ENCODE results near the gene SELENOM.
"Not testable (repeated sequence)": the region's sequence is repeated elsewhere in the genome, so short reads cannot be mapped to it uniquely, and the experiment has no call there.

Gene SELENOM

DNA sequence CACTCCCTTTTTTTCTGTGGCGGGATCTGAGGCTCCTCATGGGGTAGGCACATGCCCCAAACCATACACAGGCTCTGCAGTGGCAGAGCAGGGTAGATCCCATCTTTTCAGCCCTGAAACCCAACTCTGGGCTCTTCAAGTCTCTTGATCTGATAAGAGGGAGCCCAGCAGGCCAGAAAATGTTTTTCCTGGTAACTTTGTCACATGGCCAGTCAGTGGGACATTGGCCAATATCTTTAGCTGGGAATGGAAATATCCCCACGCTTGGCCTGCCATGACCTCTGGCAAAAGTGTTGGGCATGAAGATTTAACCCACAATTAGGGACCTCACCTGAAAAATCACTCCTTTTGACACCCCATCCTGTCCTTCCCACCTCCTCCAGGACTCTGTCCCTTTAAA, 23.5 kb upstream of the SELENOM start:
- no peak for DNase-seq (ENCODE audit: low read depth)

DNA sequence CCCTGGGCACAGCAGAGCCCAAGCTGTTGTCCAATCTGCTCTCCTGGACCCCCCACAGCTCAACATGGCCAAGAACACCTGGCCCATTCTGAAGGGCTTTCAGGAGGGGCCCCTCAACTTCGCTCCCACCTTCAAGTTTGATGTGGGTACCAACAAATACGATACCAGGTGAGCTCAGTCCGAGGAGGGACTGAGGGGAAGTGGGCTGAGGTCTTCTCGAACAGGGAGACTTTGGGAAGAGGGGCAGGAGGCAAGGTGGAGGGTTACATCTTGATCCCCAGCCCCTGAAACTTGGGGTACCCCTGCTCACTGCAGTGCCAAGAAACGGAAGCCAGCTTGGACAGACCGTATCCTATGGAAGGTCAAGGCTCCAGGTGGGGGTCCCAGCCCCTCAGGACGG, 20.8 kb upstream of the SELENOM start:
- DNase-seq (ENCODE audit: low read depth): no peak

DNA sequence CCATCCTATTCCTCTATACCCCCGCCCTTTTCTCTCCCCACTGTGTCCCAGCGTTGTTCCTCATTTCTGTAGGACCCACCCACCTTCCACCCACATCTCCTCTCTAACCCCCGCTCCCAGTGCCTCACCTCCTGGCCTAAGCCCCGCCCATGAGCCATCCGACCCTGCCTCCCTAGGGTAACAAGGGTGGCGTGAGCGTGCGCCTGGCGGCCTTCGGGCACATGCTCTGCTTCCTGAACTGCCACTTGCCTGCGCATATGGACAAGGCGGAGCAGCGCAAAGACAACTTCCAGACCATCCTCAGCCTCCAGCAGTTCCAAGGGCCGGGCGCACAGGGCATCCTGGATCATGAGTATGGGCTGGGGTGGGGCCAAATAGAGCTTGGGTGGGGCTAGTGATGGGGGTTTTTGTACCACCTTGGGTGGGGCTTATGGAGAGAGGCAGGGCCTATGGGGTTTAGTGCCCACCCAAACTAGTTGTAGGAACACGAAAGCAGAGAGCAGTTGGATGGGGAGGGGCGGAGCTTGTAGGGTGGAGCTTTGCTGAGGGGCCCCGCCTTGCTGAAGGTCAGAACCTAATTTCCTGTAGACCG, 19.9 kb upstream of the SELENOM start:
- DNase-seq (ENCODE audit: low read depth): no peak

DNA sequence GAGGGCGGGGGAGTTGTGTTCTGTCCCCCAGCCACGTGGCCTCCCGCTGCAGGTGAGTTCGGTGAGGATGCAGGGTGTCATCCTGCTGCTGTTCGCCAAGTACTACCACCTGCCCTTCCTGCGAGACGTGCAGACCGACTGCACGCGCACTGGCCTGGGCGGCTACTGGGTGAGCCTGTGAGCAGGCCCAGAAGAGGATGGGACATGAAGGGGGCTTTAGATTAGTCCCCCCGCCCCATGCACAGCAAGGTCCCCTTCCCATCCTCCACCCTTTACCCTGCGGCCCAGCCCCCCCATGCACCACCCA, 19.5 kb upstream of the SELENOM start:
- DNase-seq (ENCODE audit: low read depth): no peak

DNA sequence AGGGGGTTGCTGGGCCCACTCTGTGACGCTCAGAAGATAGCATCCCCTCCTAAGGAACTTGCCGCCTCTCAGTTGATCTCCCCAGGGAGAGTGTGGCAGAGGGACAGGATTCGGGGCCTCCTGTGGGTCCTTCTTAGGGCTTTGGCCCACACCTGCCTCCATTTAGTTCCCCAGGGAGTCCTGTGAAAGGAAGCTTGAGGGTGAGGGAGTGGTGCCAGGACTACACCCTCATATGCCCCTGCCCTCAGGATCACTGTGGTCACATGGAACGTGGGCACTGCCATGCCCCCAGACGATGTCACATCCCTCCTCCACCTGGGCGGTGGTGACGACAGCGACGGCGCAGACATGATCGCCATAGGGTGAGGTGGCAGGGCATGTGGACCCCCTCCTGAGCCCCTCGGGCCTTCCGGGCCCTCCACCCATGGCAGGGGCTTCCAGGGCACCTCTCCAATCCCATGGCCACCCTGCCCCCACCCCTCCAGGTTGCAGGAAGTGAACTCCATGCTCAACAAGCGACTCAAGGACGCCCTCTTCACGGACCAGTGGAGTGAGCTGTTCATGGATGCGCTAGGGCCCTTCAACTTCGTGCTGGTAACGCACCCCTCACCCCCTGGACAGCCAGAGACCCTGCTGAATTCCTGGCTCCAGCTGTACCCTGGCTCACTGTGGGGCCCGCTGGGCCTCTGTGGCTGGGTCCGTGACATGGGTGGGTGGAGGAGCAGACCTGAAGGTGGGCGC, 18.9 kb upstream of the SELENOM start:
- no peak for DNase-seq (ENCODE audit: low read depth)

DNA sequence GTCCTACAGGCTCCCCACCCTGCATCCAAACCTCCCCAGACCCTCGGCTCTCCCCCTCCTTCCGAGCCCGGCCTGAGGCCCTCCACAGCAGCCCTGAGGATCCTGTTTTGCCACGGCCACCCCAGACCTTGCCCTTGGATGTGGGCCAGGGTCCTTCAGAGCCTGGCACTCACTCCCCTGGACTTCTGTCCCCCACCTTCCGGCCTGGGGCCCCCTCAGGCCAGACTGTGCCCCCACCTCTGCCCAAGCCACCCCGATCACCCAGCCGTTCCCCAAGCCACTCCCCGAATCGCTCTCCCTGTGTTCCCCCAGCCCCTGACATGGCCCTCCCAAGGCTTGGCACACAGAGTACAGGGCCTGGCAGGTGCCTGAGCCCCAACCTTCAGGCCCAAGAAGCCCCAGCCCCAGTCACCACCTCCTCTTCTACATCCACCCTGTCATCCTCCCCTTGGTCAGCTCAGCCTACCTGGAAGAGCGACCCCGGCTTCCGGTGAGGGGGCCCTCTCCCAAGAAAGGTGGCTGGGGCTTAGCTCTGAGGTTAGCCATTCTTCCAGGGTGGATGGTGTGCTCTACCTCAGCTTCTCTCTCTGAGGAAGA, 18.3 kb upstream of the SELENOM start:
- DNase-seq (ENCODE audit: low read depth): no peak

DNA sequence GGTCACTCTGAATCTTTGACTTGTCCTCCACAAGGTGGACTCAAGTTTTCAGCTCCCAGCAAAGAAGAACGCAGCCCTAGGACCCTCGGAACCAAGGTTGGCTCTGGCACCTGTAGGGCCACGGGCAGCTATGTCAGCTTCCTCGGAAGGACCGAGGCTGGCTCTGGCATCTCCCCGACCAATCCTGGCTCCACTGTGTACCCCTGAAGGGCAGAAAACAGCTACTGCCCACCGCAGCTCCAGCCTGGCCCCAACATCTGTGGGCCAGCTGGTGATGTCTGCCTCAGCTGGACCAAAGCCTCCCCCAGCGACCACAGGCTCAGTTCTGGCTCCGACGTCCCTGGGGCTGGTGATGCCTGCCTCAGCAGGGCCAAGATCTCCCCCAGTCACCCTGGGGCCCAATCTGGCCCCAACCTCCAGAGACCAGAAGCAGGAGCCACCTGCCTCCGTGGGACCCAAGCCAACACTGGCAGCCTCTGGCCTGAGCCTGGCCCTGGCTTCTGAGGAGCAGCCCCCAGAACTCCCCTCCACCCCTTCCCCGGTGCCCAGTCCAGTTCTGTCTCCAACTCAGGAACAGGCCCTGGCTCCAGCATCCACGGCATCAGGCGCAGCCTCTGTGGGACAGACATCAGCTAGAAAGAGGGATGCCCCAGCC, 17.6 kb upstream of the SELENOM start:
- DNase-seq (ENCODE audit: low read depth): no peak

DNA sequence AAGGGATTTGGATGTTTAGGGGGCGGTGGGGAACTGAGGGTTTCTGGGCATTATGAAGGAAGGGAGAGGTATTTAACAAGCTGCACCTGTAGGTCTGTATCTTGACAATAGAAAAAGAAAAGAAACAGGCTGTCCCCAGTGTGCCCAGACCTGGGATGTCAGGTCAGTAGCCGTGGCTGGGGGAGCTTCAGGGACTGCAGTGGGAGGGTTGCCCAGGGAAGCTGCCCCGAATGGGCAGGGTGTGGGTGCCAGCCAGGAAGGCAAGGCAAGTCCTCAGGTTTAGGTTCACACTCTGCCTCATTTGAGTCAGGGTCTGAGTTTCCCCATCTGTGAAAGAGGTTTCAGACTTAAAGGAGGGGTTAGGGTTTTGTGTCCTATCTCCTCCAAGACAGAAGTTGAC, 16.9 kb upstream of the SELENOM start:
- DNase-seq (ENCODE audit: low read depth): no peak

DNA sequence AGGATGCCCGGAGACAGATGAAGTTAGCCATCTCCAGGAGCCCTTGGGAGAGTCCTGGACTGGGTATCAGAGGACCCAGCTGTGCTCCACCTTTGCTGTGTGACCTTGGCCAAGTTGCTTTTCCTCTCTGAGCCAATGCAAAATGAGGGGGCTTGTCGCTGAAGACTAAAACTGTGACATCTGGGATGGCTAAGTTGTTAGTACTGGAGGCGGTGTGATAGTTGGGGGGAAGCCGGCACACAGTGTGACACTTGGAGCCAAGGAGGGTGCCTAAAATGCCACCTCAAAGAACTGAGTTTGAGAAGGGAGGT, 15.9 kb upstream of the SELENOM start:
- DNase-seq (ENCODE audit: low read depth): no peak

DNA sequence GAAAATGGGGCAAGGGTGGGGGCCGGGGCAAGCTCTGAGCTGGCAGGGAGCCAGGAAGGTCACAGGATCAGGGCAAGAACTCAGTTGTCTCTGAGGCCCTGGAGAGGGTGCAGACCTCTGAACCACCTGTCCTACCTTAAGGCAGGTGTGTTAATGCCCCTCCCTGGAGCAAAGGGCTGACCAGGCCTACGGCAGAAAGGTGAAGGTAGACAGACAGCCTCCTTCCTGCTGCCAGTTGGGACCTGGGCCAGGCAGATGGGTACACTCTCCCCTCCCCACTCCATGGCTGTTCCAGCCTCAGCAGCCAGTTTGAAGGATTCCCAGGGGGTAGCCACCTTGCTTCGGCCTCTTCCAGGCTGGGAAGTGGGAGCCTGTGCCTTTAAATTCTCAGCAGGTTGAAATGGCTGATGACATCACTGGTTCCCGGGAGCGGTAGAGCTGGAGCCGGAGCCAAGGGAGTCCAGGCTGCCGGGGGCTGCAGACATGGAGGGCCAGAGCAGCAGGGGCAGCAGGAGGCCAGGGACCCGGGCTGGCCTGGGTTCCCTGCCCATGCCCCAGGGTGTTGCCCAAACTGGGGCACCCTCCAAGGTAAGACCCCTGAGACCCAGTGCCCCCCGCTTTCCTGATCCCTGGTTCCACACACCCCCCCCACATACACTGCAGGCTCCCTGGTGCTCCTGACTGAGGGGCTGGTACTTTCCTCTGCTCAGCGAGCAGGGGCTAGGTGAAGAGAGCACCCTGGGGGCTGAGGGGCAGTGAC, 15.3 kb upstream of the SELENOM start, which contains the start of gene INPP5J:
INPP5J (plus strand) TSS at position 435 of the 760 bp plus-strand sequence; CDS start at position 484, 49 bp downstream.
- no peak for DNase-seq (ENCODE audit: low read depth)

DNA sequence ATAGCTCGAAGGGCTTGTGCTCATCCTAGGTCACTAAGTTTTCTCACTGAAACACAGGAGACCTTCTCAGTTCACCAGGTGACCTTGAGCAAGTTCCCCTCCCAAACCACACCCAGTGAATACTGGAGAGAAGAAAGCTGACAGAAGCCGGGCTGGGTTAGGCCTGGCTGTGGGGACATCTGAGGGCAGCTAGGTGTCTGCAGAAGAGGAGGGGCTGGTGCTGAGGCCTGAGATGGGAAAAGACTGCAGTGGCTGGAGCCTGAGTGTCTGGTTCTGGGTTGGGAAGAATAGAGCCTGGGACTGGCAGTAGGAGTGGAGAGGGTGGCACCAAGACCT, 14.8 kb upstream of the SELENOM start:
- DNase-seq (ENCODE audit: low read depth): no peak

DNA sequence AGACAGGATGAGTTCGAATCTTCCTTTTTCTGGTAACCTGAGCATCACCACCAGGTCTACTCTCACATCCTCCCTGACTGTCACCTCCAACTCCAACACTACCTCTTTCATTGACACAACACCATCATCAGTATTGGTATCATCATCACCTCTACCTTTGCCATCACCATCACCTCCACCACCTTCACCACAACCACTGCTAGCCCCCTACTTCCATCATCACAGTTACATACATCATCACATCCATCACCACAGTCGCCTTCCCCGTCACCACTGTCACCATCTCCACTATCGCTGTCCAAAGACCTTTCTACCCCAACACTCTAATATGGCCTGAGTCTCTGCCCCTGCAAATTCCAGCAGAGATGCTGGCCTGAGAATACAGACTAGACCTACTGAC, 14.0 kb upstream of the SELENOM start:
- DNase-seq (ENCODE audit: low read depth): no peak

DNA sequence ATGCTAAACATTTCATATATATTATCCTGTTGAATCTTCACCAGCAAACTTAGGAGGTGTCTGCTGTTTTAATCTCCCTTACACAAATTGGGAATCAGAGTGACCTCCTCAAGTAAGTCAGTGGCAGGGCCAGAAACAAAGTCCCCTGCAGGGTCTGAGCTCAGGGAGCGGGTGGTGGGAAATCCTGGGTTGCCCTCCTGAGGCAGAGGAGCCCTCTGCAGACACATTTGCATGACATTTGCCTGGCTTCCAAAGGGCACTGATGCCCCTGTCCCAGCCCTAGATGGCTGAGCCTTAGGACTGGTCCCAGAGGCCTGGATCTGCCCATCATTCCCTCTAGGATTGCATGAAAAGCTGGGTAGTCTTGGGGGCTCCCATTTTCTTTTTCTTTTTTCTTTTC, 13.3 kb upstream of the SELENOM start:
- no peak for DNase-seq (ENCODE audit: low read depth)

DNA sequence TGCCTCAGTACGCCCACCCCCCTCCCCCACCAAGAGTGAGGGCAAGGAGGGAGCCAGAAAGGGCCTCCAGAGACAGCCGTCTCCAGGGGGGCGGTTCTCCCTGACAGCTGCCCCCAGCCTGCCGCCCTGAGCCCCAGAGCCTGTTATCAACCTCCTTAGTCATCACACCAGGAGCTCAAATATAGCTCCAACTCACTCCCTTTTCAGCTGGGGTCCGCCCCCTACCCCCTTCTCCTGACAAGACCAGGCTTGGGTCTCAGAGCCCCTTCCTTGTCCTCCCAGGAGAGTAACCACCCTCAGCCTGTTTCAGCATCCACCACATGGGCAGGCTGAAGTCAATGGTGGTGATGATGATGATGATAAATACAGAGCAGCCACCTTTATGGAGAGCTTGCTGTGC, 12.9 kb upstream of the SELENOM start:
- no peak for DNase-seq (ENCODE audit: low read depth)

DNA sequence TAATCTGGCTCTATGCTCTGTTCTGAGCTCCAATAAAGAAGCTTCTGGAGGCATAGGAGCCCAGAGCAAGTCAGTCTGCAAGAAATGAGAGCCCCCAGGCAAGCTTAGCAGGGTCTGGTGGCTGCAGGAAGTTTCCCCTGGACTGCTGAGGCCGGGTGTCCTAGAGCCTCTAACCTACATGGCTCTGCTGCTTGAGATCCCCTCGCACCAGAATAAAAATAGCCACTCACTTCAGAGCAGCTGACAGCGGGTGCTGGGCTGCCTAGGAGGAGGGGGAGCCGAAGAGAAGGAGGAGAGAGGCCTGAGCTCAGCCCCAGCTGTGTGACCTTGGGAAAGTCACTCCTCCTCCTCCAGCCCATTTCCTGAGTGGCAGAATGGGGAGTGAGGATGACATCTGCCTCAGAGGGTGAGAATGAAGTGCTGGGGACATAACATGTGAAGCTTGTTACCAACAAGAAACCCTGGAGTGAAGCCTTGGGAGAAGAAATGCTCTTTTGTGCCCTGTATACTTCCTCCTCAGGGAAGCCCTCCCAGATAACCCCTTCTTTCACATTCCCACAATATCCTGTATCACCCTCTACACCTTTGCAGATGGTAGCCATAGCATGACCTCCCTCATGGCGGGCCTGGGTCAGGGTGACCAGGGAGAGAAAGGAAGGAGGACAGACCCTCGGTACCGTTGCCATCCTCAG, 11.8 kb upstream of the SELENOM start:
- no peak for DNase-seq (ENCODE audit: low read depth)

DNA sequence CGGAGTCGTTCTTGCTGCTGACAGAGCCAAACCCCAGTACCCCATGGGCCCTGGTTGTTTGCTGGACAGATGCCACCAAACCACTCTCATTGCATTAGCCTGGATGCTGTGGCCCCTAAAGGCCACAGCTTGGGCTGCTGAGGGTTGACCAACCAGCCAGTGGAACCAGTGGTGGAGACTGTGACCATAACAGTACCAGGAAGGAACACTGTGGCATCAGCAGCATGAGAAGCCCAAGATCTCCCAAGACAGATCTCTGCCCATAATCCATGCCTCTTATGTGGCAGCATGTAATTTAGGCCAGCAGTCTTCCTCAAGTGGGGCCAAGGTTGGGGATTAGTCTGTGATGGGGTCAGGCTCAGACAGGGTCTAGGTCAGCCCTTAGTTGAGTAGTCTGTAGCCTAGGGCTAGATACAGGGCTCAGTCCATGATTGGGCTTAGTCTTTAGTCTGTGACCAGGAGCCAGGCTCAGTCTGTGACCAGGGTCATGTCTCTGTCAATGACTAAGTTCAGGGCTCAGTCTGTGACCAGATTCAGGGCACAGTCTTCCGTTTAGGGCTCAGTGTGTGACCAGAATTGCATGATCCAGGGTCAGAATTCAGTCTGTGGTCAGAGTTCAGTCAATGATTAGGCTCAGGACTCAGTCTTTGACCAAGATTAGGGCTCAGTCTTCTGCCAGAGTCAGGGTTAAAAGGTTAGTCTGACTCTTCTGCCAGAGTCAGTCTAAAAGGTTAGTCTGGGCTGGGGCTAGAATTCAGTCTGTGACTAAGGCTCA, 10.9 kb upstream of the SELENOM start:
- DNase-seq (ENCODE audit: low read depth): no peak

DNA sequence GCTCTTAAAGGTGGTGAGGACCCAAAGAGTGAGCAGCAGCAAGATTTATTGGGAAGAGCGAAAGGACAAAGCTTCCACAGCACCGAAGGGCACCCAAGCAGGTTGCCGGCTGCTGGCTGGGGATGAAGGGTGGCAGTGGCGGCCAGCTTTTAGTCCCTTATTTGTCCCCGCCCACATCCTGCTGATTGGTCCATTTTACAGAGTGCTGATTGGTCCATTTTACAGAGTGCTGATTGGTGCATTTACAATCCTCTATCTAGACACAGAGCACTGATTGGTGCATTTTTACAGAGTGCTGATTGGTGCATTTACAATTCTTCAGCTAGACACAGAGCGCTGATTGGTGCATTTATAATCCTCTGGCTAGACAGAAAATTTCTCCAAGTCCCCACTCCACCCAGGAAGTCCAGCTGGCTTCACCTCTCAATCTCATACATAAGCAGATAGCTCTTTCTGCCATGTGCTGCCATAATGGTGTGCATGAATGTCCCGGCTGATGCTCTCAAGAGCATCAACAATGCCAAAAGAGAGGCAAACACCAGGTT, 5.3 kb upstream of the SELENOM start:
- DNase-seq (ENCODE audit: low read depth): not testable (repeated sequence)

DNA sequence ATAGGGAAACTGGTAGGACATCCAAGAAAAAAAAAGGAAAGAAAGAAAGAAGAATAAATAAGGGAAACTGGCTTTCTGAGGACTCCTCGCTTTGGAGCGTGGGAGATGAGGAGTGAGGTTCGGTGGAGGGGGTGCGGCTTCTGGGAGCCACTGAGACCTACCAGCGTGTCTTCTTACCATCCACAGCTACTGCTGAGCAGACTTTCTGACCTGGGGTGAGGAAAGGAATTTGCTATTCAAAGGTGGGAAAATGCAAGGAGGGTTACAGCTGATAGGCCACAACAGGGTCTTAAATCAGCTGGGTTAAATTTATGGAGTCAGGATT, 488 bp upstream of the SELENOM start:
- DNase-seq (ENCODE audit: low read depth): no peak

DNA sequence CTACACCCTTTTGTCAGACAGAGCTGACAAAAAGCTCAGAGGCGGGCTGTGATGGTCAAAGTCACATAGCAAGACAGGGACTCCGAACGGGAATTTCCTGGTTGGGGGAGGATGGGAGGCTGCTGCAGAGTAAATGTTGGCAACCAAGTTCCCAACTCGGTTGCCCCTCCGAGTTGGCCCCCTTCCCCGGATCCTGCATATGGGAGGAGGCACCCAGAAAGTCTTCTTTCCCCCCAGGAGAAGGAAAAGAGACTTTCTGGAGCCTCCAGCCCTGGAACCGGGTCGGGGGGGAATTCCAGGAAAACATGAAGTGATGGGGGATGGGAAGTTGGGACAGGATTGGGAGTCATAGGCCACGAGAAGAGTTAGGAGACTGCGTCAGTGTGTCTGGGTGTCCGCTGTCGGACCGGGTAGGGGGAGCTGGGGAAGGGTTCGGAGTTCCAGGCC, 614 bp downstream of the SELENOM start:
- DNase-seq (ENCODE audit: low read depth): no peak

DNA sequence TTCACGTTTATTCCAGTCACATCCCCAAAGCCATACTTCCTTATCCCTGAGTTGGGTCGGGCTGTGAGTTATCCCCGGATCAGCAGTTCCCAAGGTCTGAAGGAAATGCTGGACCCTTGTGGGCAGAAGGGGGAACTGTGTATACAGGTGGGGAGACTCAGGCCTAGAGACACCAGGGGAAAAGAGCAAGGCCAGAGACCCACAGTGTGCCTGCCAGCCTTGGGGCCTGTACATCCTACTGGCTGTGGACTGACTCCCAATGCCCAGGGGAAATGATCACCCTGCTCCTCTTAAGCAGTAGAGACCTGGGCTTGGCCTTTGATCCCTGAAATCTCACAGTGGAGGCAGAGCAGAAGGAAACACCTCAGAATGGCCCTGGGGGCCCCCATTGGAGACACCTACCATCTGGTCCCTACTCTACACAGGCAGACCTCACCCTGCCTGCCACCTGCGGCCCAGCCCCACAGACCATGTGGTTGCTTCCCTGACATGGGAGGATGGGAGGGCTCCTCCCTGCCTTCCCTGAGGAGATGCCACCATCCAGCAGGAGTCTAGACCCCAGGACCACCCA, 1.3 kb downstream of the SELENOM start:
- DNase-seq (ENCODE audit: low read depth): no peak

All from activated T-helper 9 cell treated with anti-CD3 and anti-CD28 coated beads, Interleukin-2, amount 50 U/mL, for 16 hours (primary cell).